Ureter (tissue), 1 donor: Measurements from ENCODE around the gene CMTR1. TPM values are rescaled to one million over a fixed set of nuclear protein-coding genes. Genes with fewer than 3 reads are reported as not detected.
"Not testable (repeated sequence)": the region's sequence is repeated elsewhere in the genome, so short reads cannot be mapped to it uniquely, and the experiment has no call there.

Experiments
- DNase-seq: peaks from one replicate; pipeline ENCODE4 v3.0.0-alpha.2; 2020; ENCODE audit warnings: low spot score
- total RNA-seq: library from RNA; stranded (reverse); gene quantifications from one replicate; pipeline ENCODE4 v1.2.4, GENCODE V29; 2023
- donor health status: DM: yes; HTN: yes; CAD: no.

CMTR1 gene
- total RNA-seq, 1 donor from 2014 or later, result 44.5 TPM

GRCh38 chr6:37491830-37492208 lies 58.8 kb downstream of the CMTR1 start:
- no peak for DNase-seq

DNA sequence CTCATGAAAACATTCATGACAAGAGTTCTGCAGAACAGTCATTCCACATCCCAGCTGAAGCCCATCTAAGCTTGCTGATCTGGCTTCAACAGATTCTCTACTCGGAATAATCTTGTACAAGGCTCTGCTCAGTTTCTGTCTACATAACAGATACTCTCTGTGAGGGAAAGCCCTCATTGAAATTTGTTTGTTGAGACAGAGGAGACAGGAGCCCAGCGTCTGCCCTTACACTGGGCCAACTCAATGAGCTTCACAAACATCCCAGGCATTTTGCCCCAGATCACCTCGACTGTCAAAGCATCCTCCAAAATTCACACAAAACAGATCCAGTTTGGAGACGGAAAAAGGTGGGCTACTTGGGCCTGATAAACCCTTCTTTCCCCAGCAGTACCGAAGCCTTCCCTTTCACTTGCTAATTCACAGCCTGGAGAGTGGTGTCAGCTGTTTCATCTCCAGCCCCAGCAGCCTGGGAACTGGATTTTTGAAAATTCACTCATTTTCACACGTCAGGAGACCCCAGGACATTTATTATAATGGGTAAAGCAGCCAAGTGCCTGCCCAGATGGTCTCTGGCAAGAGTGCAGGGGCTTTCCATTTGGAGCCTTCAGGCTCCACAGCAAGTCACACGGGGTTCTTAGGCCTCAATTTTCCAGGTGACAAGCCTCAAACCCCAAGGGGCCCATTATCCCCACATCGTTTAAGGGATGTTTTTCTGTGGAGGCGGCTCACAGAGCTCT lies 59.4 kb downstream of the CMTR1 start:
- no peak for DNase-seq

DNA sequence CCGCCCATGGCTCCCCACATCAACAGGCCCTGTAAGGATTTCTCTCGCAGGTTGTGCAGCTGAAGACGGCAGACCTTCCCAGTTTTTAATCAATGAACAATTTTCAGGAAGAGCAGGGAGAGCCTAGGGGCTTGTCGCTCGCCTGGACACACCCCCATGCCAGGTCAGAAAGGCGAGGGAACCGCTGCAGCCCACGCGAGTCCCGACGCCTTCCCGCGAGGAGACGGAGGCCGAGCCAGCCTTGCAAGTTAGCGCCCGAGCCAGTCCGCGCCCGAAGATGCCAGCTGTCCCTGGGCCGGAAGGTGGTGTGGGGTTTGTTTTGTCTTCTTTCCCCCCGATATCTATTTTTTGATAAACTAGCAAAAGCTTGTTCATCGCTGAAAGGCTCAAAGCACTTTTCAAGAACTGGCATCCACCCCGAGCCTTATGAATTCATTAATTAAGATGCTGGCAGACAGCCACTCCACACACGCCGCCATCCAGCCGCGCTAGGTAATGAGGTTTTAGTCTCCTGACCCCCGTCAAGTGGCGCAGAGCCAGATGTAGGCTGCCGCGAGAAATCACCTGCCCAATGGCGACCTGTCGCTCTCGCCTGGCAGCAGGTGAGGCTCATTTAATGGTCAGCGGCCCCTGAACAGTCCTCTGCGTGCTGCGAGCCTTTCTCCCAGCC lies 60.1 kb downstream of the CMTR1 start:
- DNase-seq, result no peak

GRCh38 chr6:37493661-37493995 lies 60.6 kb downstream of the CMTR1 start:
- no peak for DNase-seq

DNA sequence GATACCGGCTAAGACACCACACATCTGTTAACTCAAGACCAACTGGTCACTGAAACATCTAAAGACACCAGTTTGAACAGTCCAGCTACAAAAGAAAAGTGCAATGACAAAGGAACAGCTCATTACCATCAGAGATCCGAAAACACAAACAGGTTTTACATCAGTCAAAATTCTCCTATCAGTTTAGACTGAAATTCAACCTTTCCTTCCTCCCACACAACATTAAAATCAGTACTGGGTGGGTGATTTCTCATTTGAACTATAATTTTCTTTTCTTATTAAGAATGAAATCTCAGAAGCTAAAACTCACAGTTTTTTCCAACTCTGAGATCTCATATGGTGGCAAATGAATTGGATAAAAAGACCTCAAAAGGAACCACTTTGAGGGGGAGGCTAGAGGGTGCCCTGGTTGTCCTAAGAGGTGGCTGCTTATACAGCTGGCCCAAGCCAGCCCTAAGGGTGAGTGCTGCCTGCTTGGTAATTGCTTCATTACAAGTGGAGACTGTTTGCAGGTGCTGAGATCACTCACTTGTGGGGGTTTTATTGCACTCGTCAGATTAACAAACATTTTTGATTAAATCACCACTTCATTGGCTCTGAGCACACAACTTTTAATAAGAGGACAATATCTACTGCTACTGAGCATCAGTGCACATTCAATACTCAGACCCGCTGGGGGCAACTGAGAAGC lies 62.4 kb downstream of the CMTR1 start:
- DNase-seq, result no peak

GRCh38 chr6:37496951-37497885 lies 64.2 kb downstream of the CMTR1 start:
- no peak for DNase-seq

DNA sequence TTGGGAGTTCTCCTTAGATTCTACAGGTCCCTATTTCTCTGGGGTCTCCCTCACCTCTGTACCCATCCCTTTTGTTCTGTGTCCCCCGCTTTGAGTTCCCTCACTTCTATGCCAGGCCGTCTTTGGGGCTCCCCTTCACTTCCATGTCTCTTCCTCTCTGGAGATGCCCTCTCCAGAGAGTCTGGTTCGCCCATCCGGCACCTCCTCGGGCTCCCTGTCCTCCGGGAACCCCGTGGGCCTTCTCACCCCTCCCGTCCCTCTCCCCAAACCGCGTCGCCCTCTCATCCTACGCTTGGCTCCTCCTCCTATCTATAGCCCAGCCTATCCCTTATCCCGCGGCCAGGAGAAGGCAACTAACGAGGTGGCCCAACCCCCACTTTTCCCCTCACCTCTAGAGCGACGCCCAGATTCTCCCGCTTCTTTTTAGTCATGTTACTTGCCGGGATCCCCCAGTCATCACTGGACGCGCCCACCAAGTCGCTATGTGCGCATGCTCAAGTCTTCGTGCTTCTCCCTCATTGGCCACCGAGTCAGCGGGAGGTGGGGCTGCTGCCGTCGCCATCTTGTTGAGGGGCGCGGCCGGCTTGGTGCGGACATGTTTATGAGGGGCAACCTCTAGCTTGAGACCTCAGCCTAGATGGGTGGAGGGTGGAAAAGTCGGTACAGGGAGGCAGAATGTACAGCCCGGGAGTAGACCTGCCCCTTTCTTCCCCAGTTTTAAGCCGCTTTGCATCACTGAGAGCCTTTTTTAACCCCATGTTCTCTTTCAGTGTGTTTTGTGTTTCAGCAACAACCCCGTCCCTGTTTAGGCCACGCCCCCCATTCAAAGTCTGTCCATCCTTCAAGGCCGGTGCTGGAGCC lies 66.6 kb downstream of the CMTR1 start, which contains the start of gene CCDC167:
CCDC167 (minus strand) TSS at position 461 of the 861 bp plus-strand sequence; CDS start at position 431, 30 bp downstream.
- peak; percentile 94 for DNase-seq

DNA sequence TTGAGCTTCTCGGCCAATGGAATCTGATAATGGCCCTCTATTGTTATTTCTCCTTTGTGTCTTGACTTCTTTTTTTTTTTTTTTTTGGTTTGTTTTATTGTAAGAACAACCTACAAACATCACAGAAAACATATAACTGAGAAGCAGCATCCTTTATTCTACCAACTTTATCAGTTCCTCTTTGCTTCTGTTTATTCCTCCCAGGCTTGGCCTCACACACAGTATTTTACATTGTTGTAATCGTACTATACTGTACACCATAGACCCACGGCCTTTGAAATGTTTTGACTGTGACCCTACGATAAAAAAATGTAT lies 67.2 kb downstream of the CMTR1 start:
- no peak for DNase-seq

- DNase-seq, result not testable (repeated sequence)
Measured at GRCh38 chr6:37500904-37501303, 67.9 kb downstream of the CMTR1 start.

GRCh38 chr6:37501632-37502491 lies 68.8 kb downstream of the CMTR1 start:
- no peak for DNase-seq

DNA sequence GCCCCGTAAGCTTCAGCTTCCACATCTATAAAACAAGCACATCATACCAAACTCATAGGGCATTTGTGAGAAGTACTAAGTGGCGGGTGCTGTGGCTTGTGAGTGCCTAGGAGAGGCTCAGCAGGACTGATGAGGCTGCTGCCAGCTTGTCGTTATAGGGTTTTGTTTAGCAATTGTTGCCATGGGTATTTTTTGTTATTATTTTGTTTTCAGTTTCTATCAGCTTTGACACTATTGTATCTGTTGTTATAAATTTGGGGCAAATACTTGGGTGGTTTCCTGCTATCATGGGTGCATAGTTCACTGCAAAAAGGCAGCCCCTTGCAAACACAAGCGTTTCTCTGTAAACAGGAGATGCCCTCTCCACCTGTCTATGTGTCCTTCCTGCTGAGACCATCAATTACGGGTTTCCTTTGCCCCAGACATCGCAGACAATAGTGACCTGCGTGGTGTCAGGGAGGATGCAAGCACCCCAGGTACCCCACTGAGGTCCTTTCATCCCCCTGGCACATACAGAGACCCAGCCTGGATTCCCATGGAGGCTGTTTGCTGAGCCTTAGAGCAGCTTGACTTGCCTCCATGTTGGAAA lies 69.8 kb downstream of the CMTR1 start:
- DNase-seq, result no peak

- no peak for DNase-seq
Measured at GRCh38 chr6:37503309-37503965, 70.4 kb downstream of the CMTR1 start.

- DNase-seq, result no peak
Measured at GRCh38 chr6:37504024-37504423, 71.0 kb downstream of the CMTR1 start.

DNA sequence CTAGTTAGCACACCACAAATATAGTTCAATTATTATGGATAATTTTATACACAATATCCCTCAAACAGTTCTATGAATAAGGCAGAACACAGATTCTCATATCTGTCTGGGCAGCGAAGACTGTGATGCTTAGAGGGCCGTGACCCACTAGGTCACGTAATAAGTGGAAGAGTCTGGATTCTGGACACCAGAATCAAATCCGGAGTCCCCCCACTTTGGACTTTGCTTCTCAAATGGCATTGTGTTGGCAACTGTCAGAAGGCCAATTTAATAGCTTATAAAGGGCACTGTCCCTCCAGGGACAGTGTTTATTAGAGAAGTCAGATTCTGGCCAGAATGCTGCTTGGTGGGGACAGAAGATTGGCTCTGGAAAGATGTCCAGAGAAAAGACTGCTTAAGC lies 73.5 kb downstream of the CMTR1 start:
- DNase-seq, result no peak

DNA sequence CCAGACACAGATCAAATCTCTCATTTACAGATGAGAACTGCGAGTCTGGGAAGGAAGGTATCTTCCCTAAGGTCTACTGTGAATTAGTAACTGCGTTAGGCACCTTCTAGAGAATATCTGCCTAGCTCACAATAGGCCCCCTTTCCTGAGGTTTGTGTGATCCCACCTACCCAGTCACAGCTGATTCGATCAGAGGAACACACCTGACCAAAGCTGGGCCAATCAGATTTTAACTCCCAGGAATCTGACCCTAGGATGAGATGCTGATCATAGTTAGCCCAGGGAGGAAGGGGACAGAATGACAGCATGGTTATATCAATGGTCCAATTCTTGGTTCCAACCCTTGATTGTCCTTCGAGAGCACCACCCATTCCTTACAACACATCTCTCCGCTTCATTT lies 74.1 kb downstream of the CMTR1 start:
- no peak for DNase-seq

- DNase-seq, result no peak
Measured at GRCh38 chr6:37507690-37508421, 74.8 kb downstream of the CMTR1 start.

DNA sequence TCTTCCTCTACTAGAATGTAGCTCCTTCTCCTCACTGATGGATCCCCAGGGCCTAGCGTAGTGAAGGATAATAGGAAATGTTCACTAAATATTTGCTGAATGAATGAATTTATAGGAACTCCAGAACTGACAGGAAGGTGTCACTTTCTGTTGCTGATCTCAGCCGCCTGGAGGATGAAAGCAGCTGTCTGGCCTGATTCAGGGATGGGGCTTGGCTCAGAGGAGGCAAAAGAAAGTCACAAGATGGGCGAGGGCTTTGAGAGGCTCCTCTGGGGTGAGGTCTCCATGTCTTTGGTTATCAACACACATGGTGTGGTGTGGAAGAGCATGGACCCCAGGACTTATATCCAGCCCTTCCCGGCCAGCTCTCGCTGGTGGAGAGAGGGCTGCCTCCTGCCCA lies 78.2 kb downstream of the CMTR1 start:
- DNase-seq, result no peak

DNA sequence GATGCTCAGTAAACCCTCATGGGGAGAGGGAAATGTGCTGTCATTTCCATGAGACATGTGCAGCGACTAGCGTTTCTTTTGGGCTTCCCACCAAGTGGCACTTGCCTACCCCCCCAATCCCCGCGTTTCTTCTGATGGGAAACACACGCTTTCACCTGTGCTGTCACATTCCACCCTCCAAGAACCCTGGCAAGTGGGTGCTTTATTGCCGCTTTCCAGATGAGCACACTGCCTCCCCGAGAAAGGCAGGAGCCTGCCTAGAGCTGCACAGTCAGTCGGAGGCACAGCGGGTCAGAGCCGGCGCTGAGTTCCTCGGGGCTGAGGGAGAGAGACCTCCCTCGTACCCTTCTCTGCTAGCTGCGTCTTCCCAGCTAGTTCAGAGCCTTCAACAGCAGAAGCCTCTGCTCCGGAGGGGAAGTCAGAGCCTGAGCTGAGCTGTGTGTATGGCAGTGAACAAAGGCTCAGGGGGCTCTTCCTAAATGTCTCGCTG lies 78.9 kb downstream of the CMTR1 start:
- DNase-seq, result no peak
